ENCODE results near the gene RAPGEF2. TPM values are rescaled to one million over a fixed set of nuclear protein-coding genes. Genes with fewer than 3 reads are reported as not detected.

The RAPGEF2 gene
- total and polyA plus RNA-seq, 2 experiments from 2014 or later, result 8.4 to 79.3 TPM

DNA sequence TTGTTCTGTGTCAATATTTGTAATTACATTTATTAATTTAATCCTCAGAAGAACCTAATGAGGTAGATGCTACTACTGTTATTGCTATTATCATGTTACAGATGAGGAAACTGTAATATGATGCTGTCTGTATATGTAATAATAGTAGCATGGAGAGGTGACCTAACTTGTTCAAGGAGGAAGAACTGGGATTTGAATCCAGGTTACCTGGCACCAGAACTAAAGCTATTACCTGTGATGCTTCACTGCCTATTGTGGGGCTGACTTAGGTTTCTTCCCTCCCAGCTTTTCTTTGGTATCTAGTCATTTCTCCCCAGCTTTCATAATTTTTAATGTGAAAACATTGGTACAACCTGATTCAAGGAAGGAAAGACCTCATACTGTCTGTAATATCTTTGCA is 43.6 kb downstream of the RAPGEF2 start:
- H3K36me3 ChIP-seq (replicated peaks; ENCODE audit: insufficient read depth, low read depth), result no peaks in the 10 kb centered on the region
- TF ChIP-seq, protein P1, sequence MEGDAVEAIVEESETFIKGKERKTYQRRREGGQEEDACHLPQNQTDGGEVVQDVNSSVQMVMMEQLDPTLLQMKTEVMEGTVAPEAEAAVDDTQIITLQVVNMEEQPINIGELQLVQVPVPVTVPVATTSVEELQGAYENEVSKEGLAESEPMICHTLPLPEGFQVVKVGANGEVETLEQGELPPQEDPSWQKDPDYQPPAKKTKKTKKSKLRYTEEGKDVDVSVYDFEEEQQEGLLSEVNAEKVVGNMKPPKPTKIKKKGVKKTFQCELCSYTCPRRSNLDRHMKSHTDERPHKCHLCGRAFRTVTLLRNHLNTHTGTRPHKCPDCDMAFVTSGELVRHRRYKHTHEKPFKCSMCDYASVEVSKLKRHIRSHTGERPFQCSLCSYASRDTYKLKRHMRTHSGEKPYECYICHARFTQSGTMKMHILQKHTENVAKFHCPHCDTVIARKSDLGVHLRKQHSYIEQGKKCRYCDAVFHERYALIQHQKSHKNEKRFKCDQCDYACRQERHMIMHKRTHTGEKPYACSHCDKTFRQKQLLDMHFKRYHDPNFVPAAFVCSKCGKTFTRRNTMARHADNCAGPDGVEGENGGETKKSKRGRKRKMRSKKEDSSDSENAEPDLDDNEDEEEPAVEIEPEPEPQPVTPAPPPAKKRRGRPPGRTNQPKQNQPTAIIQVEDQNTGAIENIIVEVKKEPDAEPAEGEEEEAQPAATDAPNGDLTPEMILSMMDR (IDR thresholded peaks at IDR 0.05; ENCODE audit: poor library complexity), result no peak
- TF ChIP-seq EZH2 (IDR thresholded peaks at IDR 0.05; ENCODE audit: borderline replicate concordance) (no peak), EZH2phosphoT487 (IDR thresholded peaks at IDR 0.05; ENCODE audit: low read depth, severe bottlenecking, unreplicated experiment) (no peak)
- H3K27me3 ChIP-seq, result no peaks in the 10 kb centered on the region
- H3K4me3 ChIP-seq, result no peak overlapping the region
- no peaks in the 10 kb centered on the region for H3K9me2 ChIP-seq (replicated peaks; ENCODE audit: insufficient read depth)
- no peak for DNase-seq (ENCODE audit: low spot score)
- peaks cover 66% of the 10 kb centered on the region for H4K20me1 ChIP-seq (ENCODE audit: insufficient read depth, poor library complexity, severe bottlenecking)
- no peak overlapping the region for H2AFZ ChIP-seq
- no peaks in the 10 kb centered on the region for H3K9me3 ChIP-seq (ENCODE audit: low read depth)
- H3K4me1 ChIP-seq (ENCODE audit: insufficient read depth), result peaks cover 1% of the 10 kb centered on the region
- H3K4me2 ChIP-seq, result no peak overlapping the region
- H3K79me2 ChIP-seq, result peaks cover 97% of the 10 kb centered on the region
- no peak overlapping the region for H3K27ac ChIP-seq

DNA sequence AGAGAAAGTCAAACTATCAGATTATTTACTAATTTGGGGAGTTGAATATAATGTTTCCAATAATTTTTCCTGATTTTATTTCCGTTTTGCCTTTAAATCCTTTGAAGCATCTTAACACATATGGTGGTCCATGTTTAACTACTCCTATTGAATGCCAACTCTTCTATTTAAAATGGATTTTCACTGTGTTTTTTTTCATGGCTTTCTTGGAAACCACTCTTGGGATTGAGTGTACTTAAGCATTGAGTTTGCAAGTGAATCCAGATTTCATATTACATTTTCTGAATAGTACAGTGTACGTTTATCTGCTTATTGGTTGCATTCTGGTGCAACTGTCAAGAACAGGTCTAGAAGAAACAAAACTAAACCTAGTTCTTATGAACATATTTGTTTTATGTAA is 45.6 kb downstream of the RAPGEF2 start:
- no peaks in the 10 kb centered on the region for H3K4me1 ChIP-seq (ENCODE audit: insufficient read depth)

DNA sequence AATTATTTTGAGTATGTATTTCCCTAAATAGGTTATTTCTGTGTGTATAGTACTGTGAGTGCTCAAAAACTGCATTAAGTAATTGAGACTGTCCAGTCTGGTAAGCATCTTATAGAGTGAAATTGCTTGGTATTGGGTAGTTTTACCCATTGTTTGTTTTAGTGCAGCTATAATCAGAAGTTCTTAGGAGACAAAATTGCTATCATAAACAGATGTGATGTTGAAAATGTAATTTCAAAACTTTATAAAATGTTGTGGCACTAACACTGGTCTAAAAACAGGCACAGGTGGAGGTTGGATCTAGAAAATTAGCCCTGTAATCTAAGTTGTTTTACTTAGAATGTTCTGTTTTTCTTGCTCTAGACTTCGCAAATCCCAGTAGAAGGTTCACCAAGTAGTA is 46.8 kb downstream of the RAPGEF2 start:
- Histone ChIP-seq H3K27me3 (no peaks in the 10 kb centered on the region), H3K9me3 (ENCODE audit: low read depth) (no peaks in the 10 kb centered on the region), H4K20me1 (ENCODE audit: insufficient read depth, poor library complexity, severe bottlenecking) (peaks cover 68% of the 10 kb centered on the region), H3K79me2 (peaks cover 97% of the 10 kb centered on the region), H3K27ac (no peak overlapping the region), H3K4me2 (no peak overlapping the region), H3K9me2 (replicated peaks; ENCODE audit: insufficient read depth) (no peaks in the 10 kb centered on the region), H3K36me3 (replicated peaks; ENCODE audit: insufficient read depth, low read depth) (no peaks in the 10 kb centered on the region), H3K4me3 (no peak overlapping the region), H3K4me1 (ENCODE audit: insufficient read depth) (no peaks in the 10 kb centered on the region), H2AFZ (no peak overlapping the region)
- TF ChIP-seq, protein P1 (IDR thresholded peaks at IDR 0.05; ENCODE audit: poor library complexity), result no peak
- TF ChIP-seq EZH2phosphoT487 (IDR thresholded peaks at IDR 0.05; ENCODE audit: low read depth, severe bottlenecking, unreplicated experiment) (no peak), EZH2 (IDR thresholded peaks at IDR 0.05; ENCODE audit: borderline replicate concordance) (no peak)
- WGBS (ENCODE audit: low lambda C conversion rate, missing lambda C conversion rate), result 100% methylated on average over 1 of the region's 1 CpG
- DNase-seq (ENCODE audit: low spot score), result no peak

More for the DNA sequence above, 45.6 kb downstream of the RAPGEF2 start:
- H3K9me2 ChIP-seq (replicated peaks; ENCODE audit: insufficient read depth), result no peaks in the 10 kb centered on the region
- no peak for DNase-seq (ENCODE audit: low spot score)
- no peaks in the 10 kb centered on the region for H3K27me3 ChIP-seq
- H4K20me1 ChIP-seq (ENCODE audit: insufficient read depth, poor library complexity, severe bottlenecking), result peaks cover 69% of the 10 kb centered on the region
- no peak for TF ChIP-seq EZH2phosphoT487 (IDR thresholded peaks at IDR 0.05; ENCODE audit: low read depth, severe bottlenecking, unreplicated experiment)
- no peak for TF ChIP-seq EZH2 (IDR thresholded peaks at IDR 0.05; ENCODE audit: borderline replicate concordance)
- TF ChIP-seq, protein P1 (IDR thresholded peaks at IDR 0.05; ENCODE audit: poor library complexity), result no peak
- H3K4me3 ChIP-seq, result no peak overlapping the region
- H2AFZ ChIP-seq, result no peak overlapping the region
- no peaks in the 10 kb centered on the region for H3K9me3 ChIP-seq (ENCODE audit: low read depth)
- WGBS (ENCODE audit: low lambda C conversion rate, missing lambda C conversion rate), result 90% methylated on average over 2 of the region's 2 CpGs
- H3K27ac ChIP-seq, result no peak overlapping the region
- no peaks in the 10 kb centered on the region for H3K36me3 ChIP-seq (replicated peaks; ENCODE audit: insufficient read depth, low read depth)
- H3K4me2 ChIP-seq, result no peak overlapping the region
- H3K79me2 ChIP-seq, result peaks cover 97% of the 10 kb centered on the region

DNA sequence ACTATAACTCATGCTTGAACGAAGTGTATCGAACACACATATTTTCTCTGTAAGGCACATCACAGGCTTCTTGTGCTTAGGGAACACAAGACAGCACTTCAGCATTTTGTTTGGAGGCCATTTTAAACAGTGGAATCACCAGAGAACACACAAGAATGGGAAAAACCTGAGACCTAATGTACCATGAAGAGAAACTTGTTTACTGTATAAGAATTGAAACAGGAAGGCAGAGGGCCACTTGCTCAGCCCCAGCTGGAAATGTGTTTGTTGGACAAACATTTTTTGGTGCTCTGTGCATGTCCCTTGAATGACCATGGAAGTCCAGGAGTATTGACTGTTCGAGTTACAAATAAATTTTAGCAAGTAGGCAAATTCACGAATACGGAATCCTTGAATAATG is 47.5 kb downstream of the RAPGEF2 start:
- Histone ChIP-seq H4K20me1 (ENCODE audit: insufficient read depth, poor library complexity, severe bottlenecking) (peaks cover 73% of the 10 kb centered on the region), H3K4me1 (ENCODE audit: insufficient read depth) (no peaks in the 10 kb centered on the region), H3K79me2 (peaks cover 97% of the 10 kb centered on the region), H2AFZ (no peak overlapping the region), H3K36me3 (replicated peaks; ENCODE audit: insufficient read depth, low read depth) (no peaks in the 10 kb centered on the region), H3K4me3 (no peak overlapping the region), H3K27ac (no peak overlapping the region), H3K9me3 (ENCODE audit: low read depth) (no peaks in the 10 kb centered on the region), H3K27me3 (no peaks in the 10 kb centered on the region), H3K4me2 (no peak overlapping the region), H3K9me2 (replicated peaks; ENCODE audit: insufficient read depth) (no peaks in the 10 kb centered on the region)
- 95% methylated on average over 5 of the region's 5 CpGs for WGBS (ENCODE audit: low lambda C conversion rate, missing lambda C conversion rate)
- TF ChIP-seq EZH2phosphoT487 (IDR thresholded peaks at IDR 0.05; ENCODE audit: low read depth, severe bottlenecking, unreplicated experiment), result no peak
- no peak for TF ChIP-seq EZH2 (IDR thresholded peaks at IDR 0.05; ENCODE audit: borderline replicate concordance)
- TF ChIP-seq, protein P1 (IDR thresholded peaks at IDR 0.05; ENCODE audit: poor library complexity), result no peak
- no peak for DNase-seq (ENCODE audit: low spot score)

Measured in hepatocyte (in vitro differentiated cells).